SKM-1 (cell line): Measurements from ENCODE around the gene ZDHHC18.
"Not testable (repeated sequence)": the region's sequence is repeated elsewhere in the genome, so short reads cannot be mapped to it uniquely, and the experiment has no call there.

Experiments
- DNase-seq: peaks from one replicate; lab custom pipeline; 2025; ENCODE audit not compliant: unreplicated experiment; lab: John Stamatoyannopoulos, UW

Gene ZDHHC18

GRCh38 chr1:26790551-26790953, 35.9 kb upstream of the ZDHHC18 start:
- no peak for DNase-seq

- no peak for DNase-seq
Measured at GRCh38 chr1:26791148-26791547, 35.3 kb upstream of the ZDHHC18 start.

- DNase-seq = no peak
Measured at GRCh38 chr1:26791626-26792025, 34.9 kb upstream of the ZDHHC18 start.

GRCh38 chr1:26792924-26793323, 33.6 kb upstream of the ZDHHC18 start:
- DNase-seq = no peak

GRCh38 chr1:26794391-26794790, 32.1 kb upstream of the ZDHHC18 start:
- DNase-seq = no peak

GRCh38 chr1:26797627-26798026, 28.9 kb upstream of the ZDHHC18 start:
- no peak for DNase-seq

- DNase-seq = no peak
Measured at GRCh38 chr1:26799479-26800142, 26.9 kb upstream of the ZDHHC18 start.

- DNase-seq = not testable (repeated sequence)
Measured at GRCh38 chr1:26803932-26804331, 22.6 kb upstream of the ZDHHC18 start.

- peak; percentile 34 for DNase-seq
Measured at GRCh38 chr1:26810105-26810504, 16.4 kb upstream of the ZDHHC18 start.

- no peak for DNase-seq
Measured at GRCh38 chr1:26811057-26811456, 15.4 kb upstream of the ZDHHC18 start.

- no peak for DNase-seq
Measured at GRCh38 chr1:26811708-26812107, 14.8 kb upstream of the ZDHHC18 start.

GRCh38 chr1:26814377-26814776, 12.1 kb upstream of the ZDHHC18 start:
- no peak for DNase-seq

GRCh38 chr1:26814893-26815292, 11.6 kb upstream of the ZDHHC18 start:
- no peak for DNase-seq

GRCh38 chr1:26820784-26821269, 5.7 kb upstream of the ZDHHC18 start:
- peak; percentile 95 for DNase-seq

- DNase-seq = no peak
Measured at GRCh38 chr1:26822737-26823395, 3.6 kb upstream of the ZDHHC18 start.

- no peak for DNase-seq
Measured at GRCh38 chr1:26824731-26825130, 1.8 kb upstream of the ZDHHC18 start.

- no peak for DNase-seq
Measured at GRCh38 chr1:26827106-26827604, 667 bp downstream of the ZDHHC18 start.

GRCh38 chr1:26827663-26828062, 1.2 kb downstream of the ZDHHC18 start:
- DNase-seq = no peak

GRCh38 chr1:26828411-26828991, 2.0 kb downstream of the ZDHHC18 start:
- peak; percentile 23 for DNase-seq

GRCh38 chr1:26829184-26829911, 2.9 kb downstream of the ZDHHC18 start:
- no peak for DNase-seq

GRCh38 chr1:26831059-26831458, 4.6 kb downstream of the ZDHHC18 start:
- DNase-seq = no peak
